CD14-positive monocyte (primary cell): ENCODE data around the gene FBXO11. TPM values are rescaled to one million over a fixed set of nuclear protein-coding genes. Genes with fewer than 3 reads are reported as not detected.

ENCODE experiments used
- DNase-seq, 3 donors: peaks; one replicate each; pipeline ENCODE4 v3.0.0-alpha.2; 2011 to 2022
- H2AFZ ChIP-seq: 2 replicates; pipeline ENCODE4 v1.6.0; 2012; ENCODE audit warnings: mild to moderate bottlenecking, low read depth, low read length, inconsistent platforms; ENCODE audit not compliant: insufficient read depth, poor library complexity, severe bottlenecking
- H3K27ac ChIP-seq, 2 donors: 1 replicate in 1 of 2; 2 replicates in 1 of 2; pipeline ENCODE4 v1.5.1; 2012 to 2013; ENCODE audit warnings: low read length in 2 of 2, control low read depth in 1 of 2, inconsistent platforms in 1 of 2, low read depth in 1 of 2, mild to moderate bottlenecking in 1 of 2
- H3K27me3 ChIP-seq, 2 donors: one replicate each; pipeline versions ENCODE4 v1.6.0 to v1.6.1; 2011 to 2013; ENCODE audit warnings: low read length in 2 of 2; ENCODE audit not compliant: control insufficient read depth in 2 of 2, insufficient read depth in 2 of 2
- H3K36me3 ChIP-seq, 2 donors: replicated peaks in 1 of 2; 1 replicate in 1 of 2; 2 replicates in 1 of 2; pipeline versions ENCODE4 v1.5.1 to v1.6.1; 2012 to 2013; ENCODE audit warnings: low read length in 2 of 2, control low read depth in 1 of 2, inconsistent platforms in 1 of 2, mild to moderate bottlenecking in 1 of 2; ENCODE audit not compliant: insufficient read depth in 2 of 2, control insufficient read depth in 1 of 2
- H3K4me1 ChIP-seq, 2 donors: 1 replicate in 1 of 2; 2 replicates in 1 of 2; pipeline versions ENCODE4 v1.5.1 to v1.6.1; 2012 to 2013; ENCODE audit warnings: low read length in 2 of 2, control low read depth in 1 of 2, inconsistent platforms in 1 of 2, mild to moderate bottlenecking in 1 of 2, moderate library complexity in 1 of 2; ENCODE audit not compliant: insufficient read depth in 2 of 2, control insufficient read depth in 1 of 2
- H3K4me2 ChIP-seq: replicated peaks from 2 replicates; pipeline ENCODE3; 2012; ENCODE audit warnings: low read length, moderate library complexity, mild to moderate bottlenecking; ENCODE audit not compliant: poor library complexity, severe bottlenecking; ENCODE audit errors: extremely low read depth
- H3K4me3 ChIP-seq, 3 experiments: fragments of 200-600 bp in 1 of 3; sonication (generic) in 1 of 3; replicated peaks in 1 of 3; 1 replicate in 2 of 3; 2 replicates in 1 of 3; pipeline ENCODE4 v1.5.1; 2011 to 2013; ENCODE audit warnings: low read length in 3 of 3, mild to moderate bottlenecking in 3 of 3, control low read depth in 2 of 3, low read depth in 2 of 3, inconsistent platforms in 1 of 3, moderate library complexity in 1 of 3
- H3K79me2 ChIP-seq: 2 replicates; pipeline ENCODE4 v1.6.0; 2012; ENCODE audit warnings: mild to moderate bottlenecking, control low read depth, inconsistent platforms, low read length, moderate library complexity; ENCODE audit not compliant: insufficient read depth
- H3K9ac ChIP-seq: 2 replicates; pipeline ENCODE4 v1.6.0; 2017; ENCODE audit warnings: low read length, mild to moderate bottlenecking; ENCODE audit not compliant: insufficient read depth, poor library complexity, severe bottlenecking
- H3K9me3 ChIP-seq, 2 donors: replicated peaks in 1 of 2; 1 replicate in 1 of 2; 2 replicates in 1 of 2; pipeline versions ENCODE4 v1.5.1 to v1.6.1; 2012 to 2013; ENCODE audit warnings: low read length in 2 of 2, control low read depth in 1 of 2; ENCODE audit not compliant: control insufficient read depth in 1 of 2, insufficient read depth in 1 of 2
- H4K20me1 ChIP-seq: 2 replicates; pipeline ENCODE4 v1.6.0; 2012; ENCODE audit warnings: mild to moderate bottlenecking, low read length, control low read depth, moderate library complexity; ENCODE audit not compliant: insufficient read depth
- H3K27ac Mint-ChIP-seq, 7 donors: one replicate each; pipeline ENCODE4 v1.8.0; 2020; ENCODE audit warnings: mild to moderate bottlenecking in 7 of 7, mixed read lengths in 7 of 7, moderate library complexity in 6 of 7, inconsistent platforms in 2 of 7
- H3K27me3 Mint-ChIP-seq, 3 donors: one replicate each; pipeline ENCODE4 v1.8.0; 2021 to 2022; ENCODE audit warnings: low read depth in 3 of 3, mild to moderate bottlenecking in 3 of 3, mixed read lengths in 3 of 3, moderate library complexity in 3 of 3, inconsistent platforms in 1 of 3
- H3K36me3 Mint-ChIP-seq, 2 donors: one replicate each; pipeline ENCODE4 v1.8.0; 2020; ENCODE audit warnings: mixed read lengths in 2 of 2, inconsistent platforms in 1 of 2, mild to moderate bottlenecking in 1 of 2
- H3K4me1 Mint-ChIP-seq: one replicate; pipeline ENCODE4 v1.8.0; 2020; ENCODE audit warnings: mild to moderate bottlenecking, mixed read lengths
- H3K4me3 Mint-ChIP-seq, 2 donors: one replicate each; pipeline ENCODE4 v1.8.0; 2020; ENCODE audit warnings: mild to moderate bottlenecking in 2 of 2, mixed read lengths in 2 of 2, moderate library complexity in 1 of 2
- H3K9me3 Mint-ChIP-seq, 7 donors: one replicate each; pipeline ENCODE4 v1.8.0; 2020 to 2022; ENCODE audit warnings: mixed read lengths in 7 of 7, mild to moderate bottlenecking in 6 of 7, moderate library complexity in 6 of 7, inconsistent platforms in 2 of 7
- CTCF ChIP-seq: fragments of 200-600 bp; IDR thresholded peaks from one replicate; pipeline ENCODE4 v1.8.0; 2022; ENCODE audit warnings: antibody characterized with exemption, mild to moderate bottlenecking
- WGBS: methylation state at CpG from one replicate; pipeline ENCODE4 v1.1.5; 2013; ENCODE audit warnings: missing lambda C conversion rate; ENCODE audit not compliant: insufficient coverage; 5-methylcytosine and 5-hydroxymethylcytosine counted together
- intact Hi-C, 2 donors: fragments of 100-400 bp; cut with micrococcal nuclease; formaldehyde crosslinking; loops; one replicate each; pipeline versions ENCODE4 v1.15.0 to v1.15.1; 2023
- polyA plus RNA-seq, 3 donors: library from polyadenylated mRNA; depleted of rRNA in 1 of 3; unstranded in 2 of 3; stranded (reverse) in 1 of 3; fragments of 300-500 nt in 2 of 3; fragments of >200 nt in 1 of 3; fragmentation: Illumina TruSeq in 2 of 3; gene quantifications; 1 replicate in 2 of 3; 2 replicates in 1 of 3; pipeline ENCODE4 v1.2.3, GENCODE V29; 2012 to 2021

FBXO11 gene
- polyA plus RNA-seq, 3 donors = 2.2 to 51.3 (median 4.6) TPM

- 83% methylated on average over 1 of the region's 3 CpGs for WGBS
- TF ChIP-seq CTCF = no peak
- no peak overlapping the region for H3K27ac Mint-ChIP-seq
Observed at GRCh38 chr2:47937677-47938076, 31.4 kb upstream of the FBXO11 start.

GRCh38 chr2:47935071-47935470, 28.8 kb upstream of the FBXO11 start:
- Mint-ChIP-seq H3K9me3 (no peaks in the 10 kb centered on the region), H3K27ac (no peak overlapping the region), H3K4me3 (no peak overlapping the region), H3K27me3 (peaks cover 0 to 2% (median 2%) of the 10 kb centered on the region in 3 donors), H3K36me3 (no peaks in the 10 kb centered on the region), H3K4me1 (peaks cover 12% of the 10 kb centered on the region)
- peaks cover 0 to 4% of the 10 kb centered on the region in 2 donors for H3K4me1 ChIP-seq
- no peak overlapping the region for H2AFZ ChIP-seq
- no peak overlapping the region for H3K27ac ChIP-seq
- no peak overlapping the region for H3K4me3 ChIP-seq
- no peak overlapping the region for H3K4me2 ChIP-seq
- peak; percentile 8 to 43 (median 25) for DNase-seq
- H3K36me3 ChIP-seq = no peaks in the 10 kb centered on the region
- H3K27me3 ChIP-seq = no peaks in the 10 kb centered on the region
- no peak overlapping the region for H3K9ac ChIP-seq
- no peaks in the 10 kb centered on the region for H4K20me1 ChIP-seq
- no peaks in the 10 kb centered on the region for H3K9me3 ChIP-seq
- intact Hi-C loops = no loop called here
- TF ChIP-seq CTCF = no peak
- H3K79me2 ChIP-seq = no peaks in the 10 kb centered on the region
- 70% methylated on average over 4 of the region's 4 CpGs for WGBS

More at GRCh38 chr2:47937677-47938076, 31.4 kb upstream of the FBXO11 start:
- no peaks in the 10 kb centered on the region for H3K79me2 ChIP-seq
- H3K27ac ChIP-seq = no peak overlapping the region
- Mint-ChIP-seq H3K4me1 (peaks cover 13% of the 10 kb centered on the region), H3K27me3 (peaks cover 0 to 3% (median 2%) of the 10 kb centered on the region in 3 donors), H3K9me3 (no peaks in the 10 kb centered on the region), H3K4me3 (no peak overlapping the region), H3K36me3 (no peaks in the 10 kb centered on the region)
- no peaks in the 10 kb centered on the region for H3K27me3 ChIP-seq
- H3K4me3 ChIP-seq = no peak overlapping the region
- no peaks in the 10 kb centered on the region for H3K9me3 ChIP-seq
- no peaks in the 10 kb centered on the region for H3K36me3 ChIP-seq
- H4K20me1 ChIP-seq = no peaks in the 10 kb centered on the region
- H3K4me1 ChIP-seq = peaks cover 0 to 4% of the 10 kb centered on the region in 2 donors
- H3K4me2 ChIP-seq = no peak overlapping the region
- DNase-seq = no peak
- intact Hi-C loops = no loop called here
- H2AFZ ChIP-seq = no peak overlapping the region
- no peak overlapping the region for H3K9ac ChIP-seq
